ENCODE results near the gene TNNI3K.

The TNNI3K gene

DNA sequence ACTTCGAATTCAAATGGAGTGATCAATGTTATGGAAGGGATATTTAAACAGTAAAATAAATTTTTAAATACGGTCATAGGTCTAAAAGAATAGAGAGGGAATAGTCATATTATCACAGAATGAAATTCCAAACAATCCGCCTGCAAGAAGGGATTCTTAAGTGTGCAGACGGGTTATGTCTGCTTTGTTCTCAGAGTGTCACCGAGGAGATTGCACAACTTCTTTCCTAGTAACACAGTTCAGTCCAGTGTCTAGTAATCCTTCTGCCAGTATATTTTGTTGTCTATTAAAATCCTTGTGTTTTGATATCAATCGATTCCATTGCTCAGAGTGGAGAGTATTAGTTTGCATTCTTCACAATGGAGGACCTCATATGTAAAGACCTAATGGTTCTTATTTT is 228.8 kb downstream of the TNNI3K start:
- in situ Hi-C loops (cut with HindIII; ENCODE audit: low pct_ligation_motif_present, low sequenced_read_pairs) = no loop called here
- no peaks in the 10 kb centered on the region for H3K36me3 ChIP-seq (replicated peaks)
- no peak overlapping the region for H3K4me3 ChIP-seq (ENCODE audit: low read depth, low read length)
- TF ChIP-seq, protein P1, sequence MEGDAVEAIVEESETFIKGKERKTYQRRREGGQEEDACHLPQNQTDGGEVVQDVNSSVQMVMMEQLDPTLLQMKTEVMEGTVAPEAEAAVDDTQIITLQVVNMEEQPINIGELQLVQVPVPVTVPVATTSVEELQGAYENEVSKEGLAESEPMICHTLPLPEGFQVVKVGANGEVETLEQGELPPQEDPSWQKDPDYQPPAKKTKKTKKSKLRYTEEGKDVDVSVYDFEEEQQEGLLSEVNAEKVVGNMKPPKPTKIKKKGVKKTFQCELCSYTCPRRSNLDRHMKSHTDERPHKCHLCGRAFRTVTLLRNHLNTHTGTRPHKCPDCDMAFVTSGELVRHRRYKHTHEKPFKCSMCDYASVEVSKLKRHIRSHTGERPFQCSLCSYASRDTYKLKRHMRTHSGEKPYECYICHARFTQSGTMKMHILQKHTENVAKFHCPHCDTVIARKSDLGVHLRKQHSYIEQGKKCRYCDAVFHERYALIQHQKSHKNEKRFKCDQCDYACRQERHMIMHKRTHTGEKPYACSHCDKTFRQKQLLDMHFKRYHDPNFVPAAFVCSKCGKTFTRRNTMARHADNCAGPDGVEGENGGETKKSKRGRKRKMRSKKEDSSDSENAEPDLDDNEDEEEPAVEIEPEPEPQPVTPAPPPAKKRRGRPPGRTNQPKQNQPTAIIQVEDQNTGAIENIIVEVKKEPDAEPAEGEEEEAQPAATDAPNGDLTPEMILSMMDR (IDR thresholded peaks at IDR 0.05; ENCODE audit: low read depth, low read length, missing control alignments) = no peak
- H3K27me3 ChIP-seq (replicated peaks) = no peaks in the 10 kb centered on the region
- no peak overlapping the region for H3K27ac ChIP-seq
- DNase-seq = no peak

DNA sequence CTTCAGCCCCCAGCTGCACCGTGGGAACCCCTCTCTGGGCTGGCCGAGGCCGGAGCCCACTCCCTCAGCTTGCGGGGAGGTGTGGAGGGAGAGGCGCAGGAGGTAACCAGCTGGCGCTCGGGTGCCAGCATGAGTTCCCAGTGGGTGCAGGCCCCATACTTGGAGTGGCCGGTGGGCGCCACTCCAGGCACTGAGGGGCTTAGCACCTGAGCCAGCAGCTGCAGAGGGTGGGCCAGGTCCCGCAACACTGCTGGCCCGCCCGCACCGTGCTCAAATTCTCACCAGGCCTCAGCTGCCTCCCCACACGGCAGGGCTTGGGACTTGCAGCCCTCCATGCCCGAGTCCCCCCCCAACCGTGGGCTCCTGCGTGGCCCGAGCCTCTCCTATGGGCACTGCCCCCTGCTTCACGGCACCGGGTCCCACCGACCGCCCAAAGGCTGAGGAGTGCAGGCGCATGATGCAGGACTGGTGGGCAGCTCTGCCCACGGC is 230.1 kb downstream of the TNNI3K start:
- Histone ChIP-seq H3K4me3 (ENCODE audit: low read depth, low read length) (no peak overlapping the region), H3K27me3 (replicated peaks) (no peaks in the 10 kb centered on the region), H3K27ac (no peak overlapping the region), H3K36me3 (replicated peaks) (no peaks in the 10 kb centered on the region)
- DNase-seq = no peak
- TF ChIP-seq, protein P1 (IDR thresholded peaks at IDR 0.05; ENCODE audit: low read depth, low read length, missing control alignments) = no peak
- in situ Hi-C loops (cut with HindIII; ENCODE audit: low pct_ligation_motif_present, low sequenced_read_pairs) = no loop called here

DNA sequence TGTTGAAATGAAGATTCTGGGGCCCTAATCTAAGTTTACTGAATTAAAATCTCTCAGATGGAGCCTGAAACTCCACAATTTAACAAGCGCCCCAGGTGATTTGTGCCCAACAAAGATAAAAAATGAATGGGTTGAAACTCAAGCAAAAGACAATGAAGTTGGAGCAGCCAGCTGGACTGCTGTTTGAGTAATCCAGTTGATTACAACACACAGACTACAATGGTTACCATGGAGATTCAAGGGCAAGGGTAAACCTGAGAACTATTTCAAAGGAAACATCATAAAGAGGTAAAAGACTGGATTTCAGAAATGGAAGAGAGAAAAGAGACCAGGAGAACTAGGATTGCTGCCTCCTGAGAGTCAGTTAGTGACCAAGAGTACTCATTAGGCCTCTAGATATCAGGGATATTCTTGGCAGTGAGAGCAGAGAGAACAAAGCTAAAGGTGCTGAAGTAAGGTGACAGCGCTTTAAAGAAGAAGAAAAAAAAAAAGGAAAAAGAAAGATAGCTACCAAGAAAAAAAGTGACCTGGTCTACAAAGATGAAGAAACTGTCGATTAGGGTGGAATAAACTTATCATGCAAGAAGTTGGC is 232.7 kb downstream of the TNNI3K start:
- no peak overlapping the region for H3K4me3 ChIP-seq (ENCODE audit: low read depth, low read length)
- DNase-seq = no peak
- in situ Hi-C loops (cut with HindIII; ENCODE audit: low pct_ligation_motif_present, low sequenced_read_pairs) = no loop called here
- no peaks in the 10 kb centered on the region for H3K36me3 ChIP-seq (replicated peaks)
- TF ChIP-seq, protein P1 (IDR thresholded peaks at IDR 0.05; ENCODE audit: low read depth, low read length, missing control alignments) = no peak
- H3K27ac ChIP-seq = no peak overlapping the region
- no peaks in the 10 kb centered on the region for H3K27me3 ChIP-seq (replicated peaks)

DNA sequence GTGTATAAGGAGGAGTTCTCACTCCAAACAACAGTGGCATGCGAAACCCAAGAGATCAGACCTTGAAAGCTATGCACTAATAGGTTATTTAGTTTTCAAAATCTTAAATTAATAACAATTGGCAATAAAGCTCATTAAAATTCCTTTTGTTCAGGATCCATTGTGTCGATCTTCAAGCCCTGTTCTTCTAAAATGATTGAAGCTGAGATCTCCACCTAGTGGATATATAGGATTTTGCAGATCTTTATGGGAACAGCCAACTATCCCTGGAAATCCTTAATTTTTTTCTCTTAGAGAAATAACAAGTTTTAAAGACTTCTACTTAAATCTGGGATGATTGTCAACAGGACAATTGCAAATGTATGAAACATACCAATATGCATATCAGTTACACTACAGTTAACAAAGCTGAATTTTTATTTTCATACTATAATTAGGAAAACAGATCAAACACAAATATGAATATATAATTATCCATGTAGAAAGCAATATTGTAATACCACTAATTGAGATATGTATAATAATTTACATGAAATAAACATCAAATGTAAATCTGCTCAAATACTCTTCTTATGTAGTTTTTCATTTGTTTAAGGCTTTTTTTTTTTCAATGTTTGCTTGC is 233.9 kb downstream of the TNNI3K start:
- Histone ChIP-seq H3K27me3 (replicated peaks) (no peaks in the 10 kb centered on the region), H3K27ac (no peak overlapping the region), H3K4me3 (ENCODE audit: low read depth, low read length) (no peak overlapping the region), H3K36me3 (replicated peaks) (no peaks in the 10 kb centered on the region)
- in situ Hi-C loops (cut with HindIII; ENCODE audit: low pct_ligation_motif_present, low sequenced_read_pairs) = no loop called here
- DNase-seq = no peak
- TF ChIP-seq, protein P1 (IDR thresholded peaks at IDR 0.05; ENCODE audit: low read depth, low read length, missing control alignments) = peak; percentile 54

DNA sequence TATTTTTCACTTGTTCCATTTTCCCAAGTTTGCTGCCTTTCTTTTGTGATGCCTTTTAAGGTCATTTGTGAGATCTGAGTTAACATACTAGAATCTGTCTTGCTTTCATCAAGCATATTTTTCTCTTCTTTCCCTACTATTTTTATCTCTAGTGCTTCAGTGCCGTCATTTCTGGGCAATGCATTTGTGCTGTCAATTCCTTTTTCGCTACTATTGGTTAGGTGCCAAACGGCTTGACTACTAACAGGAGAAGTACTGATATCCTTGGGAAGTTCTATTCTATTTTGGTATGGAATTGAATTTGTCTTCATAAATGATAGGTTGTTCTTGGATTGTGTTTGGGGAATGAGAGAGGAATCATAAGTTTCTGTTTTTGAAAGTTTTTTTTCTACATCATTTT is 235.1 kb downstream of the TNNI3K start:
- Histone ChIP-seq H3K36me3 (replicated peaks) (no peaks in the 10 kb centered on the region), H3K27ac (no peak overlapping the region), H3K27me3 (replicated peaks) (no peaks in the 10 kb centered on the region), H3K4me3 (ENCODE audit: low read depth, low read length) (no peak overlapping the region)
- in situ Hi-C loops (cut with HindIII; ENCODE audit: low pct_ligation_motif_present, low sequenced_read_pairs) = no loop called here
- TF ChIP-seq, protein P1 (IDR thresholded peaks at IDR 0.05; ENCODE audit: low read depth, low read length, missing control alignments) = no peak
- no peak for DNase-seq

Data from brain microvascular endothelial cell (primary cell).